NCI-H526 treated with DMSO at 0.1 percent for 48 hours (cell line): Measurements from ENCODE around the gene TTC12.
A peak's percentile ranks its signal among the peaks of the same experiment; 100 is the strongest.

ENCODE experiments used
- DNase-seq: peaks from one replicate; lab custom pipeline; 2025; lab: John Stamatoyannopoulos, UW

Gene TTC12

GRCh38 chr11:113376156-113376555, 61.8 kb downstream of the TTC12 start:
- no peak for DNase-seq

- DNase-seq: peak; percentile 59
Measured at GRCh38 chr11:113377681-113378412, 63.5 kb downstream of the TTC12 start.

GRCh38 chr11:113378692-113379091, 64.3 kb downstream of the TTC12 start:
- no peak for DNase-seq

GRCh38 chr11:113382121-113382520, 67.7 kb downstream of the TTC12 start:
- DNase-seq: no peak

GRCh38 chr11:113384551-113384950, 70.2 kb downstream of the TTC12 start:
- DNase-seq: peak; percentile 99

GRCh38 chr11:113385749-113386148, 71.4 kb downstream of the TTC12 start:
- no peak for DNase-seq

GRCh38 chr11:113386866-113387265, 72.5 kb downstream of the TTC12 start:
- DNase-seq: no peak

- no peak for DNase-seq
Measured at GRCh38 chr11:113387605-113388211, 73.3 kb downstream of the TTC12 start, which contains the start of gene ANKK1. Gene ANKK1, plus strand, starts transcription at chr11:113387779. Its CDS starts 106 bp downstream, at chr11:113387885.

GRCh38 chr11:113389272-113389671, 74.9 kb downstream of the TTC12 start:
- no peak for DNase-seq

GRCh38 chr11:113392236-113392921, 78.0 kb downstream of the TTC12 start:
- DNase-seq: peak; percentile 35

- no peak for DNase-seq
Measured at GRCh38 chr11:113393501-113393985, 79.2 kb downstream of the TTC12 start.

- DNase-seq: no peak
Measured at GRCh38 chr11:113394919-113395318, 80.5 kb downstream of the TTC12 start.

GRCh38 chr11:113395782-113396336, 81.5 kb downstream of the TTC12 start:
- DNase-seq: no peak

GRCh38 chr11:113396690-113397089, 82.3 kb downstream of the TTC12 start:
- DNase-seq: no peak

GRCh38 chr11:113397212-113397611, 82.8 kb downstream of the TTC12 start:
- DNase-seq: no peak

- no peak for DNase-seq
Measured at GRCh38 chr11:113397821-113398220, 83.4 kb downstream of the TTC12 start.

- DNase-seq: no peak
Measured at GRCh38 chr11:113398669-113399430, 84.5 kb downstream of the TTC12 start.

GRCh38 chr11:113400631-113401230, 86.3 kb downstream of the TTC12 start:
- no peak for DNase-seq

GRCh38 chr11:113401718-113402117, 87.3 kb downstream of the TTC12 start:
- no peak for DNase-seq

- no peak for DNase-seq
Measured at GRCh38 chr11:113404859-113405430, 90.6 kb downstream of the TTC12 start.
